Raji (cell line): ENCODE results near the gene CSHL1.
"Not testable (repeated sequence)": the region's sequence is repeated elsewhere in the genome, so short reads cannot be mapped to it uniquely, and the experiment has no call there.

Experiments
- POLR2A ChIP-seq: IDR thresholded peaks from 2 replicates; pipeline ENCODE4 v1.6.1; 2011; ENCODE audit warnings: low read depth, low read length, control low read depth; ENCODE audit not compliant: insufficient read depth

CSHL1 gene

DNA sequence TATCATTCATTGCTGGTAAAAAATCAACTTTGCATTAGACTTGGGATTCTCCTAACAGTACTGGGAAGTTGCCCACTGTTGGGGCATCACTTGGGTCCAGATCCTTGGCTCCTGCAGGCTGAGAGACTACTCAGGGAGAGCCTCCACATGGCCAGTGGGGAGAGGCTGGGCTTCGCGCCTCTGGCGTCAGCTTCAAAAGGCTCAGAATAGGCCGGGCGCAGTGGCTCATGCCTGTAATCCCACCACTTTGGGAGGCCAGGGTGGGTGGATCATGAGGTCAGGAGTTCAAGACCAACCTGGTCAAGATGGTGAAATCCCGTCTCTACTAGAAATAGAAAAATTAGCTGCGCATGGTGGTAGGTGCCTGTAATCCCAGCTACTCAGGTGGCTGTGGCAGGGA, 3.4 kb upstream of the CSHL1 start:
- no peak for TF ChIP-seq POLR2A

DNA sequence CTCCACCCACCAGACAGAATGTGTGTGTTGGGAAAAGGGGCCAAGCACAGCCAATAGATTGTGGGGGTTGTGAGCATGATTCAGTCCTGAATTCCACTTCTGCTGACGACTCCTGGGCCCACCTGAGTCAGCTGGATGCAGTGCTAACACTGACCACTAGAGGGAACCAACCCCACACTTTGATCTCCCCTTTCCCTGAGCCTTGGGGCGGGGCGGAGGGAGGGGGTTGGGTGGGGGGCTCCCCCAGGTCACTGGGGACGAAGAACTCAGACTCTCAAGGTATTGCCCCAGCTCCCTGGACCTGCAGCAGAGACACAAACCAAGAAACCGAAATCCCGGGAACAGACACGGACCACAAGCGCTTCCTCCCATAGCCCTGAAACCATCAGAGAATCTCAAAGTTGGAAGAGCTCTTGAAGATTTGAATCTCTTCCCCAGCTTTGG, 621 bp upstream of the CSHL1 start:
- TF ChIP-seq POLR2A: no peak

DNA sequence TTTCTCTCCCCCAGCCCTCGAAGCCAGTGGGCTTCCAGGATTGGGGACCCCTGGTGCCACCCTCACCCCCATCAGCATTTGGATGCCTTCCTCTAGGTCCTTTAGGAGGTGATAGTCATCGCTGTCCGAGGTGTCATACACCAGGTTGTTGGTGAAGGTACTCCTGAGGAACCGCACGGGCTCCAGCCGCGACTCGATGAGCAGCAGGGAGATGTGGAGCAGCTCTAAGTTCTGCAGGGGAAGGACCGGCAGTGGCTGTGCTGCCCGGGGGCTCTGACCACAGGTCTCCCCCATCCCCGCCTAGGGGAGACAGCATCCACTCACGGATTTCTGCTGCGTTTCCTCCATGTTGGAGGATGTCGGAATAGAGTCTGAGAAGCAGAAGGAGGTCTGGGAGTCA, 962 bp downstream of the CSHL1 start:
- no peak for TF ChIP-seq POLR2A

DNA sequence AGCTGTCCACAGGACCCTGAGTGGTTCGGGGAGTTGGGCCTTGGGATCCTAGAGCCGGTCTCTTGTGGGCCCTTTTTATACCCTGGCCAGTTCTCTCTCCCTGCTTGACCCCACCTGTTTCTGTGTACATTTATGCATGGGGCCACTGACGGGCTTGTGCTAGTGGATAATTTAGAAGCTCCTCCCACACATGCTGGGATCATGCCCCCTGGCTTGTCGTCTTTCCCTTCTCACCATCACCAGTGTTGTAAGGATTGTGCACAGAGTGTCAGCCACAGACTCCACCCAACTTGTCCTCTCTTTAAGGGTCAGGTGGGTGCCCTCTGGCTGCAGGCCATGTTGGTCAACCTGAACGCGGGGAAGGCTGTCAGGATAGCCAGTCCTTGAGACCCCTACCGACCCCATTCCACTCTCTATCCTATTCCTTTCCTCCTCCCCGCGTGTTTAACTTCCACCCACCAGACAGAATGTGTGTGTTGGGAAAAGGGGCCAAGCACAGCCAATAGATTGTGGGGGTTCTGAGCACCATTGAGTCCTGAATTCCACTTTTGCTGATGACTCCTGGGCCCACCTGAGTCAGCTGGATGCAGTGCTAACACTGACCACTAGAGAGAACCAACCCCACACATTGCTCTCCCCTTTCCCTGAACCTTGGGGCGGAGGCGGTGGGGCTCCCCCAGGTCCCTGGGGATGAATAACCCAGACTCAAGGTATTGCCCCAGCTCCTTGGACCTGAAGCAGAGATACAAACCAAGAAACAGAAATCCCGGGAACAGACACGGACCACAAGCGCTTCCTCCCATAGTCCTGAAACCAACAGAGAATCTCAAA, 14.3 kb downstream of the CSHL1 start, which contains the start of gene CSH1:
TSS of gene CSH1 (minus strand) at position 51 of the 831 bp plus-strand sequence. CDS start 63 bp downstream, outside the sequence.
- not testable (repeated sequence) for TF ChIP-seq POLR2A

DNA sequence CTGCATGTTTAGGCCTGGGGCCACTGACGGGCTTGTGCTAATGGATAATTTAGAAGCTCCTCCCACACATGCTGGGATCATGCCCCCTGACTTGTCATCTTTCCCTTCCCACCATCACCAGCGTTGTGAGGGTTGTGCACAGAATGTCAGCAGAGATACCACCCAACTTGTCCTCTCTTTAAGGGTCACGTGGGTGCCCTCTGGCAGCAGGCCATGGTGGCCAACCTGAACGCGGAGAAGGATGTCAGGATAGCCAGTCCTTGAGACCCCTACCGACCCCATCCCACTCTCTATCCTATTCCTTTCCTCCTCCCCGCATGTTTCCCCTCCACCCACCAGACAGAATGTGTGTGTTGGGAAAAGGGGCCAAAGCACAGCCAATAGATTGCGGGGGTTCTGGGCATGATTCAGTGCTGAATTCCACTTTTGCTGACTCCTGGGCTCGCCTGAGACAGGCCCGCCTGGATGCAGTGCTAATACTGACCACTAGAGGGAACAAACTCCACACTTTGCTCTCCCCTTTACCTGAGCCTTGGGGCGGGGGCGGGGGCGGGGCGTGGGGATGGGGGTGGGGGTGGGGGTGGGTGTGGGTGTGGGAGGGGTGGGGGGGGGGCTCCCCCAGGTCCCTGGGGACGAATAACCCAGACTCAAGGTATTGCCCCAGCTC, 29.0 kb downstream of the CSHL1 start, which contains the start of gene GH2:
TSS of gene GH2 (minus strand) at position 10 of the 667 bp plus-strand sequence. CDS start 143 bp downstream, outside the sequence.
- TF ChIP-seq POLR2A: no peak

DNA sequence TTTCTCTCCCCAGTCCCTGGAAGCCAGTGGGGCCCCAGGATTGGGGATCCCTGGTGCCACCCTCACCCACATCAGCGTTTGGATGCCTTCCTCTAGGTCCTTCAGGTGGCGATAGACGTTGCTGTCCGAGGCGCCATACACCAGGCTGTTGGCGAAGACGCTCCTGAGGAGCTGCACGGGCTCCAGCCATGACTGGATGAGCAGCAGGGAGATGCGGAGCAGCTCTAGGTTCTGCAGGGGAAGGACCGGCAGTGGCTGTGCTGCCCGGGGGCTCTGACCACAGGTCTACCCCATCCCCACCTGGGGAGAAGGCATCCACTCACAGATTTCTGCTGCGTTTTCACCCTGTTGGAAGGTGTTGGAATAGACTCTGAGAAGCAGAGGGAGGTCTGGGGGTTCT, 30.4 kb downstream of the CSHL1 start:
- TF ChIP-seq POLR2A: no peak

DNA sequence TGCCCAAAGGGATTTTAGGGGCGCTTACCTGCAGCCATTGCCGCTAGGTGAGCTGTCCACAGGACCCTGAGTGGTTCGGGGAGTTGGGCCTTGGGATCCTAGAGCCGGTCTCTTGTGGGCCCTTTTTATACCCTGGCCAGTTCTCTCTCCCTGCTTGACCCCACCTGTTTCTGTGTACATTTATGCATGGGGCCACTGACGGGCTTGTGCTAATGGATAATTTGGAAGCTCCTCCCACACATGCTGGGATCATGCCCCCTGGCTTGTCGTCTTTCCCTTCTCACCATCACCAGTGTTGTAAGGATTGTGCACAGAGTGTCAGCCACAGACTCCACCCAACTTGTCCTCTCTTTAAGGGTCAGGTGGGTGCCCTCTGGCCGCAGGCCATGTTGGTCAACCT, 37.5 kb downstream of the CSHL1 start, which contains the start of gene CSH2:
TSS of gene CSH2 (minus strand) at position 101 of the 400 bp plus-strand sequence. CDS start at position 38, 63 bp downstream.
- not testable (repeated sequence) for TF ChIP-seq POLR2A
